HG02973 (cell line): ENCODE data around the gene DACT1.
A peak's percentile ranks its signal among the peaks of the same experiment; 100 is the strongest.

Source experiments
- ATAC-seq: cut with Tn5 transposase; IDR thresholded peaks from one replicate; pipeline ENCODE4 v1.9.1; 2021; ENCODE audit warnings: moderate library complexity; ENCODE audit not compliant: unreplicated experiment

Gene DACT1

DNA sequence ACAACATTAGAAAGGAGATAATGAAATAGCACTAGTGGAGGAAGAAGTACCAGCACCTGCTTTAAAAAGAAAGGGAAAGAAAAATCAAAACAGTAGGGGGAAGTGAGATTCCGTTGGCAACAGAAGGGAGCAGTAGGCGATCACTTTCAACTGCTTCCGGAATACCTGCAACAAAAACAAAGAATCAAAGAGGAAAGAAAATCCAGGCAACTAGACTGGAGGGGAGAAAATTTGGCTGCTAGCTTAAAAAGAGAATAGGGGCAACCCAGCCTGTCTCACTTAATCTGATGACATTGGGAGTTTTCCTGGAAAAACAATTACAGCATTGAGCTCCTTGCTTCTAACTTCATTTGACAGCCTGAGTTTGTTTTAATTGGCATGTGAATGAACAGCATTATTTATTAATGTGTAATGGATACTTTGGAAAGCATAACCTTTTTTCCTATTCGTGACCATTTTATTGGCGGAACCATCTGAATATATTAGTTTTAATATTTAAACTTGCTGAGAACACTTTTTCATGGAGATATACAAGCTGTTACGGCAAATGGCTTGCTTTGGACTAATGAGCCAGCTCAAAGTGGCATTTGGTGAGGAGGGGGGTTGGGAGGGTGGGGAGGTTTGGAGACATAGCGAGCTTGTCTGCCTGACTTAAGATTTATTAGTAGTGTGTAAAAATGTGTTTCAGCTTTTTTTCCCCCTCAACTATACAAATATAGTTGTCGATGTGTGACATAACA lies 2.5 kb upstream of the DACT1 start:
- peak; percentile 38 for ATAC-seq

DNA sequence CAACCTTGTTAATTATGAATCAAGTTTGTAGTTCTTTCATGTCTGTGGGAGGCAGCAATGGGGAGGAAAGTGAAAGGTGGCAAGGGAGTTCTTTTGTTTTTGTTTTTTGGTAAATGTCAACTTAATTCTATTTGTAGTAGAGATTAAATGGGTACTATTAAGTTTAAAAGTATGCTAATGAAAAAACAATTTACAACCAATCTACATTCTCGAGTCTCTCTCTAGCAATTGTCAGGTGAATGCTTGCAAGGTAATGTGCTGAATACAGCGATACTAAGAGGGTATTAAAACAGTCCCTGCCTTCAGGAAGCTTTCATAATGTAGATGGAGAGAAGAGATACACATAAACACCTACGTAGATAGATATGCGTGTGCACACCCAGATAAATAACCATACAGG lies 1.6 kb upstream of the DACT1 start:
- ATAC-seq, result no peak

DNA sequence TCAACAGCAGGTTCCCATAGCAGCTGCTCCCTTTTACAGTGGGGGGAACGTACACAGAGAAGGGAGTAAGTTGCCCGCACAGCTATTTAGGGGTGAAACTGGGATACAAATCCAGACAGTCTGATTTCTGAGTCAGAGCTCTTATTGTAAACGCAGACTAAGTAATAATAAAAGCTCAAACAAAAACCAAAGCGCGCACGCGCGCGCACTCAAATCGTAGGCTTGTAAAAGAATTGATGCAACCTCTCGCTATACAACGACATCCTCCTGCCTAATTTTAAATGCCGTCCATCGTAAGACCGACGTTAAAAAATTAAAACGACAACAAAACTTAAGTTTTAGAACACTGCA lies 747 bp upstream of the DACT1 start:
- ATAC-seq, result peak; percentile 12

DNA sequence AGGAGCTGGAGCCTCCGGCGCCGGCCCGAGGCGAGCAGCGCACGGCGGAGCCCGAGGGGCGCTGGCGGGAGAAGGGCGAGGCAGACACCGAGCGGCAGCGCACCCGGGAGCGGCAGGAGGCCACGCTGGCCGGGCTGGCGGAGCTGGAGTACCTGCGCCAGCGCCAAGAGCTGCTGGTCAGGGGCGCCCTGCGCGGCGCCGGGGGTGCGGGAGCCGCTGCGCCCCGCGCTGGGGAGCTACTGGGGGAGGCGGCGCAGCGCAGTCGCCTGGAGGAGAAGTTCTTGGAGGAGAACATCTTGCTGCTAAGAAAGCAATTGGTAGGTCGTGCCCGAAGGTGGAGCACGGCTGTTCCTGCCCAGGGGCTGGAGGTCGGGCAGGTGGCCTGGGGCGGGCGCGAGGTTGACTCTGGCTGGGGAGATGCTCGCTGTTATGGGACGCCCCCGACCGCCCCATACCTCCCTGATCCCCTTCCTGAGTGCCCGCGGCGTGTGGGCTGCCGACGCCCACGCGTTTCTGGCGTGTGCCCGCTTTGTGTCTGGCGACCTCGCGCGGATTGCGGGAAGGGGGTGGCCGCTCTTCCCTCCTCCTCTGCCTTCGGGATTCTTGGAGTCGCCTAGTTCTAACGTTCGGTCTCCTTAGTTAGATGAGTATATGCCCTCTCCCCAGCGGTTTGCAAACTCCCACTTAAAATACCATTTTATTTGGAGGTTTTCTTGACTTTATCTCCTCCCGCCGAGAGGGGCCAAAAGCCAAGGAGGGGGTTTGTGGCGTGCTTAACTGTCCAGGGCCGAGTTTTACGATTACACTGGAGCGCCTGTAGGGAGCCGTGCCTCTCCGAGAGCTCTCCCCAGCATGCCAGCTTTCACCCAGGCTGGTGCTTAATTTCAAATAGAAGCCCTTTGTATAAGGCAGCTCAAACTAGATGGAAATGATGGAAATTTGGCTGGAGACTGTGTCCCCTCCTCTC lies 752 bp downstream of the DACT1 start:
- ATAC-seq, result peak; percentile 27

DNA sequence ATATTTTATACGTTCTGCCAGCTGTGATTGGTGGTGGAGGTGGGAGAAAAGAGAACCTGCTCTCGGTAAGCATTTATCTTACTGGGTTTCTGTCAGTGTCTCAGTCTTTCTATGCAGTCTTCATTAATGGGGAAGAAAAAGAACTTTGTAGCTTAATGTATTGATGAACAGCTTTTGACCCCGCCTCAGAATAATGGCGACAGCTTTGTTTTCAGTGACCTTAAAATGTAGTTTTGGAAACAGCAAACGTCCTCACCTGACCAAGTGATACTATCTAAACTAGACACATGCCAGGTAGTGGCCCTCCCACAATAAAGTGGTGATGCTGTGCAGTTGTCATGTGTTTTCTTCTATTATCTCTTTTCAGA lies 1.4 kb downstream of the DACT1 start:
- no peak for ATAC-seq

DNA sequence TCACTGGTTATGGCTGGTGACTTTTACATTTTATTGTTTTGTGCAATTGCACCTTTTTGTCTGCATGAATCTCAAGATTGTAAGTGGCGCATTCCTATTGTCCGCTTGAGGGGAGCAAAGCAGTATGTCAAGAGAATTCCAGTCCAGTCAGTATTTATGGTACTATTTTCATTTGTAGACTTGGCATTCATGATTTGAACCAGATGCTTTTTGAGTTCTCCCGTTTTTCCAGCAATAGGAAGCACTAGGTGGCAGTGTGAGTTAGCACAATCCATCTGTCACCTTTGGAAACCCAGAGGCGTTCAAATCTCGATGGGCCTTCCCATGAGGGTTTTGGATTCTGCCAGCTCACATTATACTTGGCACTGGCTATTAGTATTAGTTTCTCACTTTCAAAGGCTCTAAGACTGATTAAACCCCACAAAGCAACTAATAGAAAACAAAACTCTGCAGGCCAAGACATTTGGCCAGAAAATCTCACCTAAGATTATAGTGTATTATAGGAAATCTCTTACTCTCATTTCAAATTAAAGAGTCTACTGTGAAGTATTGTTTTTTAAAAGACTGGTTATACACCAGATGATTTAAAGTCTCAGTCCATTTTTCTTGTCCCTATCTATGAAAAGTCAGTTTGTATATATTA lies 2.2 kb downstream of the DACT1 start:
- no peak for ATAC-seq

DNA sequence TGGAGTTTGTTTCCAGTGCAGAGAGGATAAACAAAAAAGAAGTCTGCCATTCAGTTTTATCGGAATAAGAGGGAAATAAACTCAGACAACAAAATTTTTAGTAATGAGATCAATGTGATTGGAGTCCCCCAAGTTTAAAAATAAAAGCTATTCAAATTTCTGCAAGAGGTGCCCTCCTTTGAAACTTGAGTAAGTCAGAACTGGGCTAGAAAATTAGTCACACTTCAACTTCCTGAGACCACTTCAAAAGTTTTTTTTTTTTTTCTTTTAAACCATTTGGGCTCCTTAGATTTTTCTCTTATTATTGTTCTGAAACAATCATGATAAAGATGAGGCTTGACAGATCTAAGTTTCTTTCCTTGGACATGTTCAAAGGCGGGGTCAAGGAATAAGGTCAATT lies 3.2 kb downstream of the DACT1 start:
- no peak for ATAC-seq

DNA sequence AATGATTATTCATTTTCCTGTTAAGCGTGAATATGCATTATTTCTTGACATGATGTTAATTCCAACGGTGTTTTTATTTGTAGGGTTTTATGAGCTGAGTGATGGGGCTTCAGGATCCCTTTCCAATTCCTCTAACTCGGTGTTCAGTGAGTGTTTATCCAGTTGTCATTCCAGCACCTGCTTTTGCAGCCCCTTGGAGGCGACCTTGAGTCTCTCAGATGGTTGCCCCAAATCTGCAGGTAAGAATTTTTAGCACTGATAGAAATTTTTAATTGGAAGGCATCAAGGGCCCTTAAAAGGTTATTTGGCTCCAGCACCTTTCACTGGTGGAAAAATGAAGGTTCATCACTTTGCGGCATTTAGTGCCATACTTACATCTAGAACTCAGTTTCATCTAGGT lies 3.7 kb downstream of the DACT1 start:
- ATAC-seq, result no peak

DNA sequence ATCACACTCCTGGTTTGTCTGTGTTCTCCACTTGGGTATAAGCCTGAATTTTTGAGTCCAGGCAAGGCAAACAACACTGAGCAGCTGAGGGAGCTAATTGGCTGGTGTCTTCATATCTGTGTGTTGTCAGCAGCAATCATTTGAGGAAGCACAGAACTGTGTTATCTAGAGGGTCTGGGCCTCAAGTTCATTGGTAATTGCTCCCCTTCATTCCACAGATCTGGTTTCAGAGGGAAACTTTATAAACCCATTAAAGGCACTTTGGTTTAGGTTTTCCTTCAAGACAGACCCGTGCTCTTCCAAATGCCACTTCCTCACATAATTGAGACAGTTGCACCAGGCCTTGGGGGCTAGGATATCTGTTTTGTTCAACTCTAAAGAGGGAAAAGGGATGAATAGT lies 5.6 kb downstream of the DACT1 start:
- ATAC-seq, result no peak

DNA sequence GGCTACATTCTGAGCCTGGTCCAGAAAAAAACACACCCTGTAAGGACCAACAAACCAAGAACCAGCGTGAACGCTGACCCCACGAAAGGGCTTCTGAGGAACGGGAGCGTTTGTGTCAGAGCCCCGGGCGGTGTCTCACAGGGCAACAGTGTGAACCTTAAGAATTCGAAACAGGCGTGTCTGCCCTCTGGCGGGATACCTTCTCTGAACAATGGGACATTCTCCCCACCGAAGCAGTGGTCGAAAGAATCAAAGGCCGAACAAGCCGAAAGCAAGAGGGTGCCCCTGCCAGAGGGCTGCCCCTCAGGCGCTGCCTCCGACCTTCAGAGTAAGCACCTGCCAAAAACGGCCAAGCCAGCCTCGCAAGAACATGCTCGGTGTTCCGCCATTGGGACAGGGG lies 7.9 kb downstream of the DACT1 start:
- ATAC-seq, result no peak

DNA sequence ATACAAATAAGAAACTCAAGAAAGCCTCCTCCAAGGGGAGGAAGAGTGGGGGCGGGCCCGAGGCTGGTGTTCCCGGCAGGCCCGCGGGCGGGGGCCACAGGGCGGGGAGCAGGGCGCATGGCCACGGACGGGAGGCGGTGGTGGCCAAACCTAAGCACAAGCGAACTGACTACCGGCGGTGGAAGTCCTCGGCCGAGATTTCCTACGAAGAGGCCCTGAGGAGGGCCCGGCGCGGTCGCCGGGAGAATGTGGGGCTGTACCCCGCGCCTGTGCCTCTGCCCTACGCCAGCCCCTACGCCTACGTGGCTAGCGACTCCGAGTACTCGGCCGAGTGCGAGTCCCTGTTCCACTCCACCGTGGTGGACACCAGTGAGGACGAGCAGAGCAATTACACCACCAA lies 8.7 kb downstream of the DACT1 start:
- ATAC-seq, result no peak

DNA sequence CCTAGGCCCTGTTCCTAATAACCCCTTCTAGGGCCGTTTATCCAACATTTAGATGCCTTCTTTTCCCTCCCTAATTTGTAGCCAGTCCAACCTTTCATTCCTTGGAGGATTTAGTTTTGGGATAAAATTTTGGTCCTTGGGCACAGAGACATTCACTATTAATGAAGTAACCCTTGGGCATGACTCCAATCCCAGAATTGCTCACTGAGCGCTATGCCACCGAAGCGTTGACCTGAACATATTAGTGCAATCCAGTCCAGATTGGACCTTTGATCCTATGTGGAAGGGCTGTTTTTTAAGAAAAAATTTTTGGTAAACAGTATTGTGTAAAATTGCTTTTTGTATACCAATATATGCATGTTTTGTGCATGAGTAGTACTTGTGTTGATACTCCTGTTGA lies 10.0 kb downstream of the DACT1 start:
- ATAC-seq, result no peak

DNA sequence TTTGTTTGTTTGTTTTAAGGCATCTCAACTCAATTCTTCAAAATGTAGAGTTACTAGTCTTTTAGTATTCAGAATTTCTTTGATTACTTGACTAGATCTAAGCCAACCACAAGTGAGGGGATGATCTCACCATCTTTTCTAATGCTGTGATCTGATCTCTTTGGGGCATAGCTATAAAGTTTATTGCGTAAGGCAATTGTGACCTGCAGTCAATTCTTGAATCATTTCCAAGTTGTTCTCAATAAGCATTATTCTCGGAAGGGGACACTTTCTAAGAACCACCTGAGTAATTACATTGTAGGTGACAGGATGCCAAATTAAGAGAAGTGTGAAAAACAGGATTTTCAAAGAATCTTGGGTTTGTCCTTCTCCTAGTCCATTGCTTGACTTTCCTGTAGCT lies 13.1 kb downstream of the DACT1 start:
- no peak for ATAC-seq

DNA sequence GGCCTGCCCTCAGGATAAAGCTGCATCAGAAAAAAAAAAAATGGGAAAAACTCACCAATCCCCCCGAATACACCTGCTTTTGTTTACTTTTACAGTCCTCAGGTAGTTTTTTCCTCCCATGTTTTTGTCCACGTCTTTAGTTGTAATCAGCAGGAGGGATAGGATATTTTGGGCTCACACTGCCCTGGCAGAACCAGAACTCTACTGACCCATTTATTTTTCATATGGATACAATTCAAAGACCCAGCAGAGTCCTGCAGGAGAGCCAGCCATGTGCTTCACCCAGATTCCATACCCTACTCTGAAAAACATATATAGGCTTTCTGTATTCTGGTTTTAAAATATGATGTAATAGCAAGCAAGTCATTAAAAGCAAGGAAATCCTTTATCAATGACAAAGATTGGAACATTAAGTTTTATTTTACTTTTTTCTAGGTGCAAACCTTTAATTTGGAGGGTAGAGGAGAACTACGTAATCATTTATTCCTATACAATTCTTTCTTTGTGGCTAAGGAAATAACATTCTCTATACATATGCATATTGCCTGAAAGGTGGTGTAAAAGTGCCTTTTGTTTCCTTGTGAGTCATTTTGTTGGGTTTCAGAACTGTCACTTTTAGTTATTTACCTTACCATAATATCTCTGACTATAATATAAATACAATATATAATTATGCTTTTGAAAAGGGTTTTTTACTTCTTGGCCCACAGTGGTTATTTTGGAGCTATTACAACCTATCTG lies 19.1 kb downstream of the DACT1 start:
- ATAC-seq, result no peak

DNA sequence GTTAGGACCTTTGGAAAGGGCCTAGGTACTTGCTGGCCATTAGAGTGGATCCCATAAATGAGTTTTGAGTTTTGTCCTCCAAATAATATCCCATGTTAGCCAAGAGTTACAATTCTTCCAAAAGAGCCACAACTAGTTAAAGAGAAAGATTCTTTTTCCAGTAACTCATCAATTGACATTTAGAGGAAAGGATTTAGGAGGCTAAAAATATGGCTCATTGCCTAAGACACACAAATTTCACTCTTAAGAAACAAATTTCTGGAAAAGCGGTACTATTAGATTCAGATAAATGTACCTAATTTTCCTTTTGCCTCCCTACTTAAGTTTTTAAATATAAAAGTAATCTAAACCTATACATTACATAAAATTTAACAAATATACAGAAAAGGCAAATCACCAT lies 21.3 kb downstream of the DACT1 start:
- no peak for ATAC-seq

DNA sequence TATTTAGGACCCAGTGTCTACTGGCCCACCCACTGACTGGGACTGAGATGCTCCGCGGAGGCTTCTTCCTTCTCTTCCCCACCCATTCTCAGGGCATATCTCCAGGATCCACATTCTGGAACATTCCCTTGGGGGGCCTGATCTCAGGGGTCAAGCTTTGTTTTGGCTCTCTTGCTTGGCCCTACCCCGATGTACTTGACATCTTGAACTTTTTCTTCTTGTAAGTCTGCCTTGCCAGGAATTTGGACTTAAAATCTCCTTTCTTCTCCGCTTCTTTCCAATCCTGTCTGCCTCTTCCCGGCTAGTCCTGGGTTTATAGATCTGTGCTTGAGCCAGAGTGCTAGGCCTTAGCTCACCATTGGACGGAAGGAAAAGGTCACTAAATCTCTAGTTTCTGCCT lies 22.1 kb downstream of the DACT1 start:
- no peak for ATAC-seq

DNA sequence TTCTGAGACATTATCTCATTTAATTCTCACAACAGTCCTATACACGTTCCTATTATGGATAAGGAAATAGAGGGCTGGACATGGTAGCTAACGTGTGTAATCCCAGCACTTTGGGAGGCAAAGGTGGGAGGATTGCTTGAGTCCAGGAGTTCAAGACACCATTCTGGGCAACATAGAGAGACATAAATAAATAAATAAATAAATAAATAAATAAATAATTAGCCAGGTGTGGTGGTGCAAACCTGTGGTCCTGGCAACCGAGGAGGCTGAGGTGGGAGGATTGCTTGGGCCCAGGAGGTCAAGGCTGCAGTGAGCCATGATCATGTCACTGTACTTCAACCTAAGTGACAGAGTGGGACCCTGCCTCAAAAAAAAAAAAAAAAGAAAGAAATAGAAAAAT lies 22.6 kb downstream of the DACT1 start:
- ATAC-seq, result no peak

DNA sequence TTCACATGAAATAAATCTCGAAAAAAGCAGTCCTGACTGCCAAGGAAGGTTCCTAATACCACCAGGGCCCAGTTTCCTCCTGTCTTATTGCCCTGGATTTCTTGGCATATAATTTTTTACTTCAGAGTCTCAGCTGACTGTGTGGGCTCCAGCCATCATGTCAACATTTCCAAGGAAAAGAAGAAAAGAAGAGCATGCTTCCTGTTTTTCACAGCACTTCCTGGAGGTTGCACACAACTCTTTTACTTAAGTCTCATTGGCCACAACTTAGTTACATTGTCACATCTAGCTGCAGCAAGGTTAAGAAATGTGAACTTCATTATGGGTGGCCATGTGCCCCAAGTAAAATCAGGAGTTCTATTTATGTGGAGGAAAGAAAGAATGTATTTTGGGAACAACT lies 24.3 kb downstream of the DACT1 start:
- no peak for ATAC-seq

DNA sequence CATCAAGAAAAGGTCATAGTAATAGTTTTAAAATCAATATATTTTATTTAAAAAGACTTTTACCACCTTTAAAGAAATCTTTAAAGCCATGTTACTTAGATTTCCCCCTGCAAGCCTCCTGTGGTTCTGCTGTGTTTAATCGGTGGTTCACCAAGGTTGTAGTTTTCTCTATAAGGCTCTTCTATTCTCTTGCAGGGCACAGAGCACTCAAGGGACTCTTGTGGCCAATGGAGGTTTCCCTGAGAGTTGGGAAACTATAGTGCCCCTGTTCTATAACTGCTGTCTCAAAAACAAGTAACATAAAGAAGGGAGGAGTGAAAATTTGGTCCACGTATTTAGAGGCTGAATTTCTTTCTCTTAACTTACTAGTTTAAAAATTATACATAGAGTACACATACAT lies 25.0 kb downstream of the DACT1 start:
- ATAC-seq, result no peak

DNA sequence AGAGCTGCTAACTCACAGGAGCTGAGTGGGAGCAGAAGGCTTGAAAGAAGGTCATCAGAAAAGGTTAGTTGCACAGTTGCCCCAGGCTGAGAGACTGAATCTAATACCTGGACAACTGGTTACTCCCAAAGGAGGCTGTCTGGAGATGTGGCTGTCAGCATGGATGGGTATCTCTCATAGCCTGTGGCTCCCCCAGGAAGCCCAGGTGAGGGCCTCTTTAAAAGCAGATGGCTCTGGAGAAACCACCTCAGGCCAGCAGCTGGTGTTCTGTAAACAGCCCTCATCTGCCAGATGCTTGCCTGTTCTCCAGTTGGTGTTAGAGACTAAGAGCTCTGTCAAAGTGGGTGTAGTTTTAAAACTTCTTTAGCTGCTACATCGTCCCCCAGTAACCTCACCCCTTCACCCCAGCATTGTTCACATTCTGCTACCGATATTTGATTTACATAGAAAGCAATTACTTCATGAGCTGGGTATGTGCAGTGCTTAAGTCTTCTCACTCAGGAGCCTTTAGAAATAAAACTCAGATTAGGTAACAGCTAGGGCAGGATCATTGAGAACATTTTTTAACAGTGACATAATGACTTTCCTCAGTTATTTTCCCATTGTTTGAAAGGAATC lies 25.8 kb downstream of the DACT1 start:
- ATAC-seq, result no peak
